Smooth muscle cell of the brain vasculature (primary cell): ENCODE results near the gene SLC38A9.
"Not testable (repeated sequence)": the region's sequence is repeated elsewhere in the genome, so short reads cannot be mapped to it uniquely, and the experiment has no call there.

ENCODE experiments used
- DNase-seq: peaks from one replicate; pipeline ENCODE4 v3.0.0-alpha.2; 2012; ENCODE audit warnings: low read depth, low spot score

Gene SLC38A9

DNA sequence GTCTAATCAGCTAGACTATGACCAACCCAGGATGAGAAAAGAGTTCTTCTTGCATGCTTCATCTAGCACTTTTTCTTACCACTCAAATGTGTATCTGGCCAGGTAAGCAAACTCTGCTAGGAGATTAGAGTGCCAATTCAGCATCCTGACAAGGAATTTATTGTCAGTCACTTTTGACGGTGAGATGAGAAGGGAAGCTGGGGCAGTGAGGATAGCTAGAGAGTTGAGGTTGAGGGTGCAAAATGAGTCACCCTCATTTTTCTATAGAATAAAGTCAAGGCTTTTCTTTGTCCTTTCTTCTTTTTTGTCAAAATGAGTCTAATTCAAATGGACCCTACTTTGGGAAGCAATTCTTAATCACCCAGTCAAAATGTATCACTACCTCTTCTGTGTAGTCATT, 102.7 kb downstream of the SLC38A9 start:
- DNase-seq = no peak

DNA sequence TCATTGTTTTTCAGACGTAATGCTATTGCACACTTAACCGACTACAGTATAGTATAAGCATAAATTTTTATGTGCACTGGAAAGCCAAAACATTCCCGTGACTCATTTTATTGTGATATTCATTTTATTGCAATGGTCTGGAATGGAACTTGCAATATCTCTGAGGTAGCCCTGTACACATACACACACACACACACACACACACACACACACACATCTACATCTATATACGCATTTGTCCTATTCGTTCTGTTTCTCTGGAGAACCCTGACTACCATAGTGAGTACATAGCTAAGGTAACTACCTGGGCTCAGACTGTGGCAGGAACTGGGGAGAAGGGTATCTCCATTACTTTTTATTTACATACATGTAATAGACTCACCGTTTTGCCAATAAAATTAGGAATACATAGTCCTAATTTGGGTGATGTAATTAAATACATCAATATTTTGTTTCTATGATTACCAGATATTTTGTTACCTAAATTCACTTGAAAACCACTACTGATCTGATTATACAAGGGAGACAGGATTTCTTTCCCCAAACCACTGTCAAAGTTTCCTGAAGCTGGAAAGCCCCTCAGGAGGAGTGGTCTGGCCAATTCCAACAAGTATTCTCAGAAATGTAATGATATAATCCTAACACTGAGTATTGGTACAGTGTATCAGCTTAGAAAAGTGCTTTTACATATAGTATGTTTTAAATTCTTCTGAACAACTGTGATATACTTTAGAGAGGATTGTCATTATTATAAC, 103.4 kb downstream of the SLC38A9 start:
- DNase-seq = no peak

DNA sequence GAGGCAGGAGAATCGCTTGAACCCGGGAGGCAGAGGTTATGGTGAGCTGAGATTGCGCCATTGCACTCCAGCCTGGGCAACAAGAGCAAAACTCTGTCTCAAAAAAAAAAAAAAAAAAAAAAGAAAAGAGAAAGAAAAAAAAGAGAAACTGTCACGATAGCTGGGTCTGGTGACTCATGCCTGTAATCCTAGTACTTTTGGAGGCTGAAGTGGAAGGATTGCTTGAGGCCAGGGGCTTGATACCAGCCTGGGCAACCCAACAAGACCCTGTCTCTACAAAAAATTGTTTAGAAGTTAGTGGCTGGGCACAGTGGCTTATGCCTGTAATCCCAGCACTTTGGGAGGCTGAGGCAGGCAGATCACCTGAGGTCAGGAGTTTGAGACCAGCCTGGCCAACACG, 104.8 kb downstream of the SLC38A9 start:
- not testable (repeated sequence) for DNase-seq

DNA sequence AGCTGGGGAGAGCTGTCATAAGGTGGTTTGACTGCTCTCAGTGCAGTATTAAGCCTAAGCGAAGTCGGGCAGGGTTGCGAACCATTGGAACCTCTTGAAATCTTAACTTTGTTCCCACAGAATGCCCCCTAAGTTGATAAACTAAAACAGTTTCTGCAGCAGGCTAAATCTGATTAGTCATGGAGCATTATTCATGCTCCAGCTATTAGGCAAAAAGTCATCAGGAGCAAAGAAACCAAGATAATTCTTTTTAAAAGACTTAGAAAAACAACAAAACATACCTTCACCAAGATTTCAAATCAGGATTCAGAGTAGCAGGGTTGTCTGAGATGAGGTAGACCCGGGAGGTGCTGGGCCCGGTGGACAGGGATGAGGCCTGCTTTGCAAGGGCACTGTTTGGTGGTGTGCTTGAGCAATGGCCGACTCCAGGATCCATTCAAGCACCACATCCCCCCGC, 107.5 kb downstream of the SLC38A9 start:
- DNase-seq = no peak

DNA sequence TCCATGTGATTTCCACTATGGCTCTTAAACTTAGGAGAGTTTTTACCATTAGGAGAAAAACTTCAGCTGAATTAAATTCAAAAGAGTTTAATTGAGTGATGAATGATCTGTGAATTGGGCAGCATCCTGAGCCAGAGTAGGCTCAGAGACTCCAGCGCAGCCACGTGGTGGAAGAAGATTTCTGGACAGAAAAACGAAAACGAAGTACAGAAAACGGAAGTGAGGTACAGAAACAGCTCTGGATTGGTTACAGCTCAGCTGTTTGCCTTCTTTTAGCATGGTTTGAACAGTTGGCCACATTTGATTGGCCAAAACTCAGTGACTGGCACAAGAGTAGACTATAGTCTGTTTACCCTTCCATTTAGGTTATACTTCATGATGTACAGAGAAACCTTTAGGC, 108.2 kb downstream of the SLC38A9 start:
- no peak for DNase-seq

DNA sequence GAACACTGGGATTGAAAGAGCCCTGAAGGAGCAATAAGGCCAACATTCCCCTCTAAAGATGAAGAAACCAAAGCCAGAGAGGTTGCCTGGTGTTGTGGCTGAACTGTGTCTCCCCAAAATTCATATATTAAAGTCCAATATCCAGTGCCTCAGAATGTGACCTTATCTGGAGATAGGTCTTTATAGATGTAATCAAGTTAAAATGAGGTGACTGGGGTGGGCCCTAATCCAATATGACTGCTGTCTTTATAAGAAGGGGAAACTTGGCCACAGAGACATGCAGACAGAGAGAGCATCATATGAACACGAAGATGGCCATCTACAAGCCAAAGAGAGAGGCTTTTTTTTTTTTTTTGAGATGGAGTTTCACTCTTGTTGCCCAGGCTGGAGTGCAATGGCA, 110.5 kb downstream of the SLC38A9 start:
- no peak for DNase-seq

DNA sequence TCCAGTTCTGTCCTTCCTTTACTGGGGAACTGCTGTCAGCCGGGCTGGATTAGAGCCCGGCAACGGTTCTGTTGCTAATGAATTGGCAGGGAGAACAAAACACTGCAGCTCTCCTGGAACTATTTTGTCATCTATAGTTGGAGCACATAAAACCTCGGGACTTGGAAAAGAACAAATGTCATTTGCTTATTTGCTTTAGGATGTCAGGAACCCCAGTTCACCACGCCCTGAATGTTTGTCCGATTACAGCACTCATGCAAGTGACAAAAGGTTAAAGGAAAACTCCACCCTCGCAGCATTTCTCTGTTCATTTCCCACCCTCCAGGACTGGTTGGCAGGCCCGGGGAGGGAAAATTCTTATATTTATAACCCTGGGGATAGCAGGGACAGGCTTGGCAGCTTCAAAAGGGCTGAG, 110.9 kb downstream of the SLC38A9 start:
- no peak for DNase-seq

DNA sequence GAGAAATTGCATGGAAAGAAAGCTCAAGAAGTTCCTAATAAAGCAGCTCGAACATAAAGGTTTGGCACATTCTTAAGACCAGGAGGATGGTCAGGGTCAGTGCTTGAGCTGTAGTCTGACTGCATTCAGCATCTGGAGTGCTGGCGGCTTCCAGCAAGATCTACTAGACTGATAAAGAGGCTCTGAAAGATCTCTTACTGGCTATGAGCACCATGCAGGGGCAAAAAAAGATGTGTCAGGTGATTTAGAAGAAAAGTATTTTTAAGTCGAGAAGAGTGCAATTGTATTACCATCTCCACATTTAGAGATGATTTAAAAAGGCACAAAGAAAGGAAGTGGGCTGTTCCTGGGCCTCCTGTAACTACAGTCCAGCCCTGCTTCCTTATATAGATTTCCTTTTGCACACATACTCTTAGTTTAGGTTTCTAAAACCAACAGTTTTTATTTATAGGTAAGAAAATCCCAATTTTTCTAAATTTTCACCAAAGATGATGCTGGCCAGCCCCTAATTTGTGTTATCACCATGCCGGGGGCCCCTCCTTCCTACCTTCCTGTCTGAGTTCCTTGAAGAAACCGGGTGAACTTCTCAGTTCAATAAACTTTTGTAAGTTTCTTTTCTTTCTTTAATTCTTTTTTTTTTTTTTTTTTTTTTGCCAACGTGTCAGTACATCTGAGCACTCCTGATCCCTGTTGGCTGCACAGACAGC, 111.5 kb downstream of the SLC38A9 start:
- DNase-seq = no peak

DNA sequence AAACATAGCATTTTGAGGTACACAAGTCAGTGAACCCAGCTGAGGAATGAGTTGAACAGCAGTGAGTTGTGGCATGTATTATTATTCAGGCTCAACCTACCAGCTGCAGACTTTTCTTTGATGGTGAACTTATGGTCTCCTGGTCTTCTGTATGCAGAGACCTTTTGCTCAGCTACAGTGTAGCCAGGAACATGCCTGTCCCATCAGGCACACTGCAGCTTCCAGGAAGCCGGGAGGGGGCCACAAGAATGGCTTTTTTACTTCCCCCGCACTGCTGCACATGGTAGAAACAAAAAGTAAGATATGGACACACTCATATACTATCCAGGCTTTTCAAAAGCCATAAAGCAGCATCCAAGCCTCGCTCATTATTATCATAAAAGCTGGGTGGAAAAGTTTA, 112.0 kb downstream of the SLC38A9 start:
- no peak for DNase-seq

DNA sequence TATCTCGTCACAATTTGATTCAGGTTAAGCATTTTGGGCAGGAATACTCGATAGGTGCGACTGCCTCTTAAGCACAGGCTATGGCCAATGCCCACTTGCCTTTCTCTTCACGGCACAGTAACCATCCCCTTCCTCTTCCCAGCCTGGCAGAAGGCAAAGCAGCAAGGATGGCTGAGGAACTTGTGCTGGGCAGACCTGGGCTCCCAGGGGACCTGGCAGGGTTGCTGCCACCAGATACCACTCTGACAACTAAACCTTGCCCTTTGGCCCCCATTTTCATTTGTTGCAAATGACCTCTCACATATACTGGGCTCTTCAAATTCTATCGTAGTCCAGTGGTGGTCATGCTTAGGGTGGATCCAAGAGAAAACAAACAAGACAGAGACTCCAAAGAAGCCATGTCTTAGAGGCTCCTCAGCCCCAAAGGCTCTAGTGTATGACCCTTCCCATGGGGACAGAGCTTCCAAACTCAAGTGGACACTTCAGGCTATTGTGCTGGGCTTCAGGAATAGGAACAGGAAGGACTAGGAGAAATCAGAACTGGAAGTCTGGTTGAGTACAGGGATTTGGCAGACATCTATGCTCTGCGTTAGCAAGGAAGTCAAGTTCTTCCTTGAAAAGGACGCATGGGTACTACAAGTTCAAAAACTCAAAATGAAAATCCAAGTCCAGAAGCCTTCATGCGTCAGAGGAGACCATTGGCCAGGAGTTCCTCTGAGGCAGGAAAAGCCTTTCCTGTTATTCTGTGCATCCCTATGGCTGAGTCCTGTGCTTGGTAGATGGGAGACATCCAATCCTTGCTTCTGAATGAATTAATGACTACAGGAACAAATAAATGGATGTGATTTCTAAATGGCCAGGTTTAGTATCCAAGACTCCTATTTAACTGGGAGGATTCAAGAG, 112.7 kb downstream of the SLC38A9 start:
- DNase-seq = no peak

DNA sequence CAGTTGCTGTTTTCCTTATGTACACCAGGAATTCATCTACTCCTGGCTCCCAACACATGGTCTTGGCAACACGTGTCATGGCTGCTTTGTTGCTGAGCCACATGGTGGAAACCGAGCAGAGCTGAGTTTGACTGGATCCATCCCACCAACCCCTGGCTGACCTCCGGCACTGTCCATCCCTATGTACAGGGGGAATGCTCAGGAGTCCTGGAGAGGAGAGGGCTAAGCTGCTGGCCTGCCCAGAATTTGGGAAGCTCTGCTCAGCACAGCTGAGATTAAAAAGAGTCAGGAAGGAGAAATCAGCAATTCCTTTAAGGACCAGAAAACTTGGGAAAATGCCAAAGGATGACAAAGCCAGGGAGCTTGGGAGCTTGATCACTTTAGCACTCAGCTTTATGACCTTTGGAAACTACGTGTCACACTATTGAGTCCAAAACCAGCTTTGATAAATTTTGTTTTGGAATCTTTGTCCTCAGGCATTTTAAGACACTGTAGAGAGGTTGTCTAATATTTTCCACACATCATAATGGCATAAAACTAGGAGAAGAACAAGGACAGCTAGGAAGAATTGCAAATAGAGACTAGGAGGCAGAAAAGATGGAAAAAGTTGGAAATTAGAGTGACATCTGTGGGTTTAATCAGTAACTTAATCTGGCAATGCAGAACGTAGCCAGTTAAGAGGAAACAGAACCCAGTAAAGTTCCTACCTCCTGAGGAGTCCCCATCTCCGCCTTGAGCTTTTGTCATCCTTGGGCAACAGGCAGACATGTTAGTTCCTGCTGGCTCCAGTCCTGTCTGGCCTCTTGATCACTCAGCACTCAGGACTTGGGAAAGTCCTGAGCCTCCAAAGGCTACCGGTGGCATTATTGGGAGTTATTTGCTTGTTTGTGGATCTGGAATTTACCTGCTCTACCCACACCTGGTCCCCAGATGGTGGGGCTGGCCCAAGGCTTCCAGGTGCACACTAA, 114.8 kb downstream of the SLC38A9 start:
- DNase-seq = no peak

DNA sequence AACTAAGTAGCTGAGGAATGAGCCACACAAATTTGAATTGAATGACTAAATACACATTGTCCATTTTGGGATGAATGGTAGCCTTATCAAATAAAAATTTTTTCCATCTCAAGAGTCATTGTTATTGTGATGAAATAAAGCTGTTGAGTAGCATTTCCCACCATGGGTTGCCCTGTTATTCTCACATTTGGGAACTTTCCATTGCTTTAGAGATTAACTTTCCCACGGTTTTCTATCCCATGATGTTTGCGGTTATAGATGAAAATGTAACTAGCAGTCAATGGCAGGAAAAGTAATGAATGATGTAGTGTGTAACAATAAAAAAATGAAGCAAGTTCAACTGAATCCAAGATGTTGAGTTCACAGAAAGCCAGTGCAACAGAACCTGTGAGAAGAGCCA, 117.5 kb downstream of the SLC38A9 start:
- DNase-seq = no peak

DNA sequence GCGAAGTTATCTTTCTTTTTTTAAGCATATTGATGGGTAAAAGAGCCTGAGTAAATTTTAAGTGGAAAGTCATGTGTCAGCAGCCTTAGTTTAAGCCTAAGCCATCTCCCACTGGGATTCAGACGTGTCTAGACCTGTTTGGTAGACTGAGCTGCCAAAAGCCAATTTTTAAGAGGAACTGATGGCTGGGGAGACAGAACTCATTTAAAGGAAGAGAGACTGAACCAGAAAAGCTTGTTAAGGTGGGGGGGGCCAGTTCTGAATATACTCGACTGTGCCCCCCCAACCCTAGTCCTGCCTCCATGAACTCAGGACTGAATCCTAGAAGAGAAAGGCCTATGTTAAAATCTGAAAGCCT, 119.0 kb downstream of the SLC38A9 start:
- no peak for DNase-seq

DNA sequence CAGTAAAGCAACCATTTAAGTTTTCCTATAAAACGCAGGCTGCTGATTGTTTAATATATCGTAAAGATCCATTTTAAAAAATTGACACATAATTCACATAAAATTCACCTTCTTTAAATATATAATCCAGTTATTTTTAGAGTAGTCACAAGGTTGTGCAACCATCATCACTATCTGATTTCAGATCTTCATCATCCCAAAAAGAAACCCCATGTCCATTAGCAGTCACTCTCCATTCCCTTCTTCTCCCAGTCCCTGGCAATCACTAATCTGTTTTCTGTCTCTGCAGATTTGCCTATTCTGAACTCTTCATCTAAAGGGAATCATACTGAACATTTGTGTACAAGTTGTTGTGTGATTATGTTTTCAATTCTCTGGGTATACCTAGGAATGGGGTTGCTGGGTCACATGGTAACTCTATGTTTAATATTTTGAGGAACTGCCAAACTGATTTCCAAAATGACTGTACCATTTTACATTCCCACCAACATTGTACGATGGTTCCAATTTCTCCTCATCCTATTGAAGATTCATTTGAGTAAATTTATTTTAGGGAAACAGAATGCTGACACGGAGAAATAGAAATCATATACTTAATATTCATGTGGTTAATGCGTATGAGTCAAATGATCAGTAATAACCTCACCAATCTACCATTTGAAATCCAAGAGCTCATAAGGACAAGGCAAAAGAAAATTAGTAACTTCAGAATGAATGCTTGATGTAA, 119.6 kb downstream of the SLC38A9 start:
- DNase-seq = no peak

DNA sequence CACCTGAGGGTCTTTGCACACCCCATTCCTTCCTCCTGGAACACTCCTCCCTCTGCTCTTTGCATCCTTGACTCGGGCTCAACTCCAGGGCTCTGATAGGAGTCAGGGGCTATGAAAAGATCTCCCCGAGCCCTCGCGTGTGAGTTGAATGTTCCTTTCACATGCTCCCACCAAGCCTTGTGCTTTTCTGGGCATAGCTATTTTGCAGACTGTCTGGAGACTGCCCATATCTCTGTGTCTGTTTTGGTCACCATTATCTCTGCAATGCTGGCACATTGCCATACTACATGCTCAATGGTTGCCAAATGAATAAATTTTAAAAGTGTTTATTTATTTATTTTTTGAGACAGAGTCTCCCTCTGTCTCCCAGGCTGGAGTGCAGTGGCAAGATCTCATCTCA, 120.4 kb downstream of the SLC38A9 start:
- no peak for DNase-seq

DNA sequence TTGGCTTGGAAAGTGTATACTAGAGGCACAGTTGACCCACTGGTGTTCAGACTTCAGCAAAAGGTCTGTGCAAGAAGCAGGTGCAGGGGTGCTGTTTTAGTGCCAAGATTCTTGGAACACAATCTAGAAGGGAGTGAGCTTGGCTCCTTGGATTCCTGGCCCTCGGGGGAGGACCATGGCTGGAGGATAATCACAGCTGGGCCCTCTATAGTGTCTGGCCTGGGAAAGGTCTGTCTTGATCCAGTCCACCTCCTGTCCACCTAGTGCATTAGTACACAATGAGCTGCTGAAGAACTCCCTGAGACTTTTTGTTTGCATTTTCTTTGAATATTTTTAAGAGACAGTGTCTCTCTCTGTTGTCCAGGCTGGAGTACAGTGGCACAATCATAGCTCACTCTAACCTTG, 126.9 kb downstream of the SLC38A9 start:
- DNase-seq = no peak

DNA sequence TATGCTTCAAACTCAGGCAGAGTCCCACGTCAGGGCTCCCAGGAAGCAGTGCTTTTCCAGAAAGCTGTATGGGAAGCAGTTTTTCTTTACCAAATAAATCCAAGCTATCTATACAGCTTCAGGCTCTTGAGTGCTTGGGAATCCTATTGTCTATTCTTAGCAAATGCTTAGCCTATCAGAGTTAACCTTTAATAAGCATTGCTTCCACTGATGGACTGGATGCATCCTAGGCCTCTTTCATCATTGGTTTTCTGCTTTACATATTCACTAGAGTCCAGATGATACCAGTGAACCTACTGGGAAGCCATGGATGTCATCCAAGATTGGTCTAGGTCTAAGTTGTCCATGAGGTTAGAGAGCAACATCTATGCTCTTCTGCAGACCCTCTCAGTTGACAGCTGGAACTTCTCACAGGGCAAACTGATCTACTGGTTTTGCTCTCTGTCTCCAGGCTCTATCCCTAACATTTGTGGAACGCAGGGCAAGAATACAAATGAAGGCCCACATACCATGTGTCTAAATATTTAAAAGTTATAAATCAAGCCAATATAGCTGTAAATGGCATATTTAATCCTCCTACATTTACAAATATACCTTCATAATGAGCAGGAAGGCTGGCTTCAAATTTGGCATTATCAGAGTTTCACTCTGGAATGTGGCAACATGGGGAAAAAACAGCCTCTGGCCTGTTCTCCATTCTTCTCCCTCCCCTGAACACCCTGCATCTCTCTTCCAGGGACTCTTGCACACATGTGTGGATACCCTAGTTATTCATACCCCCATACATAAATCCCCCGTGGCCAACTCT, 127.5 kb downstream of the SLC38A9 start:
- DNase-seq = no peak

DNA sequence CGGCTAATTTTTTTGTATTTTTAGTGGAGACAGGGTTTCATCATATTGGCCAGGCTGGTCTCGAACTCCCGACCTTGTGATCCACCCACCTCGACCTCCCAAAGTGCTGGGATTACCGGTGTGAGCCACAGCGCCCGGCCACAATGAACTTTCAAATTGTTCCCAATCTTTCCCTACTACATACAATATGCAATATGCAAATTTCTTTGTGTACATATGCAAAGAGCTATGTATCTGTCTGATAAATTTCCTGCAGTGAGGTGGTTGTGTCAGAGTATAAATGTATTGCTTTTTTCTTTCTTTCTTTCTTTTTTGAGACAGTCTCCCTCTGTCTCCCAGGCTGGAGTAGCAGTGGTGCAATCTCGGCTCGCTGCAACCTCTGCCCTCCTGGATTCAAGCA, 128.5 kb downstream of the SLC38A9 start:
- DNase-seq = no peak

DNA sequence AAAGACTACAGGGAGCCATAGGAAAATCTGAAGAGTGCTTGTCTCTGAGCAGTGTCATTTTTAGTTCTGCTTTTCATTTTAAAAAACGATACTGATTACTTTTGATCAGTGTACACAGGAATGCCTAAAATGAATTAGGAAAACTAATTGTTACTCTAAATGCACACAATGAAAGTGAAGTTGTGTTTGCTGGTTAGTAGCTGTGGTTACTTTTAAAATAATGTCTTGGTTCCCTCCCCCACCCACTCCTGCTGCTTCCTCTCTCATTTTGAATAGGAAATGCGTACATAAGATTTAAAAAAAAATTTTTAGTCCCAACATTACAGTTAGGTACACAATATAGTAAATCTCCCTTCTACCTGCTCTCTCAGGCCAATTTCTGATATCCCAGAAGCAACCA, 129.9 kb downstream of the SLC38A9 start:
- no peak for DNase-seq

DNA sequence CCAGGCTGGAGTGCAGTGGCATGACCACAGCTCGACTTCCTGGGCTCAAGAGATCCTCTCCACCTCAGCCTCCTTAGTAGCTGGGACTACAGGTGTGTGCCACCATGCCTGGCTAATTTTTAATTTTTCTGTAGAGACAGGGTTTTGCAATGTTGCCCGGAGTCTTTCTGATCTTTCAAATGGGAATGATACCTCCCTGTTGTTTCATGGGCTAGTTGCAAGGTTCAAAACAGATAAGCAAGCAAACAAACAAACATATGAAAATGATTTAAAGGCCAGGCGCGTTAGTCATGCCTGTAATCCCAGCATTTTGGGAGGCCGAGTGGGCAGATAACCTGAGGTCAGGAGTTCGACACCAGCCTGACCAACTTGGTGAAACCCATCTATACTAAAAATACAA, 132.1 kb downstream of the SLC38A9 start:
- no peak for DNase-seq
